GM10248 (cell line): Measurements from ENCODE around the gene CTIF.

Experiments used
- CTCF ChIA-PET: fragments of 300-600 bp; sonication (Branson Sonifier 250); formaldehyde crosslinking; extraction: SDS; loops from one replicate; lab custom pipeline; 2021; ENCODE audit warnings: antibody characterized with exemption; lab: Yijun Ruan, JAX
- POLR2A ChIA-PET: fragments of 350-650 bp; sonication (Branson Sonifier 250); formaldehyde crosslinking; extraction: SDS; loops from one replicate; lab custom pipeline; 2020; ENCODE audit warnings: antibody characterized with exemption; lab: Yijun Ruan, JAX
- DNase-seq: peaks from one replicate; pipeline ENCODE4 v3.0.0; 2012; ENCODE audit errors: extremely low spot score
- TF ChIP-seq, protein P1 (sequence below): IDR thresholded peaks from 2 replicates; pipeline ENCODE4 v1.5.1; 2012; ENCODE audit warnings: mild to moderate bottlenecking, low read depth; ENCODE audit errors: extremely low read depth, missing control alignments, control extremely low read depth

Gene CTIF

DNA sequence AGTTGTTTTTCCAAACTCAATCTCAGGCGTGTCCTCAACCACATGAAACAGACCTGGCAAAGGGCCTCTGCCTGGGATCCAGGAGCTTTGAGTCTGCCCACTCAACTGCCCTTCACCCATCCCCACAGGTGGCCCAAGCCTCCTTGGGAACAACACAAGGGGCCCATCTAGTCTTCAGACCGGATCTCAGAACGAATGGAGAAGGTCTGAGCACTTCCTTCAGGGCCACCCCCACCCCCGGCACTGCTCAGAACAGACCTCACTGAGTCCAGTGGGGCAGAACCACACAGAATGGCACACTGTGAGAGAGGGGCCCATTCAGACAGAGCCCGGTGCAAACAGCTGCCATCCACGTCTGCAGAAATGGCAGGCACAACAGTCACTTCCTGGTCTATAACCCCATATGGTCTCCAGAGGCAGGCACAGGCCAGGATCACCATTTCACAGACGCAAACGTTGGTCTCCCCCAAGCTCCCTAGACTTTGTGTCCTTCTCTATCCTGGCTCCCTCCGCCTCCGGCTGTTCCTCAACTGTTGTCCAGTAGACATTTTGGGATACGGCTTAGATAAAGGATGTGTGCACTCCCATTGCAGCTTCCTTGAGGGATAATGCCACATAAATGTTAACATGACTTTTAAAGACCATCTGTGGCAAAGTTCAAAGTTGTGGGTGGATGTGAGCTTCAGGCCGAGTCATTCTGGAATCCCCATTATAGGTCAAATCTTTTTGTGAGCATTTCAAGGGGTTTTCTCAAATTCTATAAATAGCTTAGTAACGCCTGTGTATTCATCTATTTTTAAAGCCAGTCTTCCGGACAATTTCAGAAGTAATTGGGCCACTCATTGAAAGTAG is 262.3 kb downstream of the CTIF start:
- DNase-seq, result peak; percentile 81
- ChIA-PET POLR2A (interaction anchor here (0.5 to 1.7 kb wide), 5 partner anchors 12 to 684 kb away, joined by 3 to 6 read pairs (median 4); no protein-coding TSS in a partner anchor), CTCF (interaction anchor here (0.6 to 4.0 kb wide), 11 partner anchors 9 to 147 kb away, joined by 3 to 28 read pairs (median 5); no protein-coding TSS in a partner anchor)
- TF ChIP-seq, protein P1, sequence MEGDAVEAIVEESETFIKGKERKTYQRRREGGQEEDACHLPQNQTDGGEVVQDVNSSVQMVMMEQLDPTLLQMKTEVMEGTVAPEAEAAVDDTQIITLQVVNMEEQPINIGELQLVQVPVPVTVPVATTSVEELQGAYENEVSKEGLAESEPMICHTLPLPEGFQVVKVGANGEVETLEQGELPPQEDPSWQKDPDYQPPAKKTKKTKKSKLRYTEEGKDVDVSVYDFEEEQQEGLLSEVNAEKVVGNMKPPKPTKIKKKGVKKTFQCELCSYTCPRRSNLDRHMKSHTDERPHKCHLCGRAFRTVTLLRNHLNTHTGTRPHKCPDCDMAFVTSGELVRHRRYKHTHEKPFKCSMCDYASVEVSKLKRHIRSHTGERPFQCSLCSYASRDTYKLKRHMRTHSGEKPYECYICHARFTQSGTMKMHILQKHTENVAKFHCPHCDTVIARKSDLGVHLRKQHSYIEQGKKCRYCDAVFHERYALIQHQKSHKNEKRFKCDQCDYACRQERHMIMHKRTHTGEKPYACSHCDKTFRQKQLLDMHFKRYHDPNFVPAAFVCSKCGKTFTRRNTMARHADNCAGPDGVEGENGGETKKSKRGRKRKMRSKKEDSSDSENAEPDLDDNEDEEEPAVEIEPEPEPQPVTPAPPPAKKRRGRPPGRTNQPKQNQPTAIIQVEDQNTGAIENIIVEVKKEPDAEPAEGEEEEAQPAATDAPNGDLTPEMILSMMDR, result no peak

DNA sequence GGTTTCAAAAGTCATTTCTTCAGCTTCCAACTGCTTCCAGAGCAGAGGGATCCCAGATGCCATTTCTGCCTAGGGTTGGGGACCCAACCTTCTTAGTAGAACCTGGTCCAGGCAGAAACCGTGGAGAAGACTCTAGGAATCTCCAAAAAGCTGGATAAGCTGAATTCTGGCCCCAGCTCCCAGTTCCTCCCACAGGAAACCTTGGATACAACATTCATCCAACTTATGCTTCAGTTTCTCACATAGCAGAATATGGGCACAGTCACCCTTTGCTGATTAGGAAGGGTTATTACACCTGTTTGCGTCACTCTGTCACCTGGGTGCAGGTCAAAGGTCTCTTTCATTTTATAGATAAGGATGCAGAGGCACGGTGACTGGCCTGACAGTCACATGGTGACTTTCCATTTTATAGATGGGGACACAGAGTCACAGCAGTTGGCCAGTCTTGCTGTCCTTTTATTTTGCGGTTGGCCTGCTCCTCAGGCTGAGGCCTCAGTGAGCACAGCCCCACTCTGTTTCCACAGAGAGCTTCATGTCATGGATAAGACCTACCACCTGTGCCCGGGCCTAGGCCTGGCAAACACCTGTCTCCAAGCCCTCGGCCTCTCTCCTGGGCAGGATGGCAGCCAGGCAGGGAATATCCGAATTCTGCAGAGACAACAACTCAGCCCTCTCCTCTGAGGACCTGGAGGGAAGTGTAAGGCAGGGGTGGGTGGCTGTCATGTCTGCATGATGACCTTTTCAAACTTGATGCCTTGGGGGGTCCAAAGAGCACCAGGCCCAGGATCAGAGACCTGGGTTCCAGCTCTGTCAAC is 263.1 kb downstream of the CTIF start:
- TF ChIP-seq, protein P1, result no peak
- ChIA-PET POLR2A (interaction anchor here (1.0 to 1.7 kb wide), 4 partner anchors 12 to 151 kb away, joined by 3 to 6 read pairs (median 4); no protein-coding TSS in a partner anchor), CTCF (interaction anchor here (0.6 to 4.0 kb wide), 11 partner anchors 8 to 146 kb away, joined by 3 to 28 read pairs (median 5); no protein-coding TSS in a partner anchor)
- DNase-seq, result no peak

DNA sequence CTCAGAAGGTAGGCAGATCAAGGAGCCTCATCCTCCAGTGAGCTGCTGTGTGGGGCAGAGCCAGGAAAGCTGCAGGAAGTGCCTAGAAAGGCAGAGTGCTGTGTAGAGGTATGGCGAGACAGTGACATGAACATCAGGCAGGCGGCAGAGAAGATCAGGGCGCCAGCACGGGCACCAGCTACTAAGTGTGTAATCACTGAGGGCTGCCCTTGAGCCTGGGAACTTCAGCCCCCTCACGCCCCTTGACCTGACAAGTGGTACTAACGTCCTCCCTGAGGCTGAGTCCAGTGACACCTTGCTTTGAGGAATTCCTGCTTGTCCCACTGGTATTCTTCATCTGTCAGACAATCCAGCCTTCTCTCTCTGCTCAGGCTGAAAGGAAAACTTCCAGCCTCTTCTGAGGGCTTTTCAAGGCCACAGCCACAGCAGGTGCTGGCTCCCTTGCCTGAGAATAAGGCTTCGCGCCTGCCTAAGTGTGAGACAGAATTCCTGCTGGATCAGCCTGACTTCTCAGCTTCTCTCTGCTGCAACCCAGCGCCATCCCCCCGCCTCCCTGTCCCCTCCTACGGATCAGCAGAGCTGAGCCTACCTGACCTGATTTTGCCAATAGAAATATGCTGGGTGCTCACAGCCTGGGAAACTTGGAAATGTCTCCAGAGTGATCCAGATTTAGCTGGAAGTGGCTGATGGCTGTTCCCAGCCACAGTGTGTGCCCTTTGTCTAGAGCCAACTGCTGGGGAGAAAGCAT is 263.9 kb downstream of the CTIF start:
- no peak for DNase-seq
- ChIA-PET POLR2A (no interaction called here), CTCF (interaction anchor here (1.5 to 4.0 kb wide), 6 partner anchors 11 to 45 kb away, joined by 5 to 28 read pairs (median 12); no protein-coding TSS in a partner anchor)
- TF ChIP-seq, protein P1, result no peak

DNA sequence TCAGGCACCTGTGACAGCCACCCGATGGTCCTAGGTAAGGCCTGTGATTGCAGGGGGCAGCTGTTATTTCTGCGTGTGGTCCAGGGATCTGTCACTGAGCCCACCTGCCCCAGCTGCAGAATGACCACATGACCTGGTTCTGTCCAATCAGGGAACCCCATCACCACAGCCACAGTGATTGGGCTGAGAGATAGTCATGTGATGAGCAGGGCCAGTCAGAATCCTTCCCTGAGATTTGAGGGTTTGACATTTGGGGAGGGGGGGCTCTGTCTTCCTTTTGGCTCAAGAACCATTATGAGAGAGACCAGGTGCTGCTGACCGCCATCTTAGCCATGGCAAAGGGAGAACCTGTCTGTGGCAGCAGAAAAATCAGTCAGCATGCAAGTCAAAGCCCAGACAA is 264.7 kb downstream of the CTIF start:
- ChIA-PET POLR2A (no interaction called here), CTCF (interaction anchor here (3.6 to 4.0 kb wide), 2 partner anchors 11 to 27 kb away, joined by 23 to 28 read pairs; no protein-coding TSS in a partner anchor)
- DNase-seq, result no peak
- TF ChIP-seq, protein P1, result no peak

DNA sequence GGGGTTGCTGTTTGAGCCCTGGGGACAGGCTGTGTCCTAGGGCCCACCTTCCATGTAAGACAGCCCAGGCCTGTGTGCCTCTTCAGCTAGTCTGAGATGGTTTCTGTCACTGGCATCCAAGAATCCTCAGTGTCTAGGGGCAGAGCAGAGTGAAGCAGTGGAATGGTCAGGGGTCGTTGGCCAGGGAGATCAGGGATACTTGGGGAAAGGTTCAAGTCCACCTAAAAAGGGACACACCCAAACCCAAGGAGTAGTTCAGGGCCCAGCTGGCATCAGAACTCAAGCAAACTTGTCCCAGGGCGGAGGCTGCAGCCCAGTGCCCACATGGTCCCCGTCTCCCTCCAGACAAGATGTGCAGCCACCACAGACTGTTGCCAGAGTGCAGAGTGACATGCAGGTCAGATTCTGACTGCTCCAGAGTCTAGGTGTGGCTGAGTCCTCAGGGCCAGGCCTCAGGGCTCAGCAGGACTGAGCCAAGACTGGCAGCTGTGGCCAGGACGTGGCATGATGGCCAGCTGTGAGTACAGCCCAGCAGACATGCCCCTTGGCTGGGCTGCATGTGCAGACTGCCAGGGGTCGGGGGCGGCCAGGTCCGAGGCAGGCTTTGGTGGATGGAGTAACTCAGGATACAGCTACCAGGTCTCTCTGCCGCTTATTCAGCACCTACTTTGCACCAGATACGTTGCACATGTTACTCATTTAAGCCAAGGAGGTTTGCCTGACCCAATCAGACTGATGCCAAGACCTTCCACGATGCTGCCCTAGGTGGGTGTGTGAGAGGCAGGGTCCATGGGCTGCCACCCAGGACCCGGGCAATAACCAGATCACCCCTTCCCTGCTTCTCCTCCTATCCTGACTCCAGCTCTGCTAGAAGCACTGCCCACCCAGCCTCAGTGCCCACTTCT is 265.4 kb downstream of the CTIF start:
- TF ChIP-seq, protein P1, result no peak
- POLR2A ChIA-PET, result no interaction called here
- CTCF ChIA-PET, result interaction anchor here (1.8 to 4.0 kb wide), 3 partner anchors 10 to 28 kb away, joined by 4 to 28 read pairs (median 23); no protein-coding TSS in a partner anchor
- no peak for DNase-seq
